ENCODE measurements around the gene POLG2. TPM values are rescaled to one million over a fixed set of nuclear protein-coding genes. Genes with fewer than 3 reads are reported as not detected.

Gene POLG2
- total and polyA plus RNA-seq, 9 of the 15 experiments (the other 6 are each of a cell fraction or from before 2014, with no cell fraction given) = 13.4 to 44.8 (median 37.0) TPM

- TF ChIP-seq JUND (IDR thresholded peaks at IDR 0.05; ENCODE audit: borderline replicate concordance, low read depth, low read length) (peak; percentile 93), JUND (tag; IDR thresholded peaks at IDR 0.05; ENCODE audit: borderline replicate concordance, low read depth, low read length) (peak; percentile 91; the same call in 2 of the 3 replicates), BRF1 (IDR thresholded peaks at IDR 0.05; ENCODE audit: borderline replicate concordance, extremely low read depth, insufficient read length) (no peak), HIVEP1 (CRISPR knock-in tag; IDR thresholded peaks at IDR 0.05) (no peak), NFE2 (IDR thresholded peaks at IDR 0.05; ENCODE audit: low read depth) (peak; percentile 32), BRD9 (IDR thresholded peaks at IDR 0.05; ENCODE audit: low read depth, partially characterized antibody) (peak; percentile 65), TEAD1 (CRISPR knock-in tag; IDR thresholded peaks at IDR 0.05) (no peak), PCBP1 (IDR thresholded peaks at IDR 0.05; ENCODE audit: low read depth, low read length, poor library complexity, severe bottlenecking) (no peak), CBX2 (IDR thresholded peaks at IDR 0.05; ENCODE audit: insufficient read depth, low read length, poor library complexity, severe bottlenecking) (no peak), FUS (optimal IDR thresholded peaks at IDR 0.05; ENCODE audit: low read depth, low read length) (no peak), CHD1 (IDR thresholded peaks at IDR 0.05; ENCODE audit: low read length) (no peak), ZNF740 (CRISPR knock-in tag; IDR thresholded peaks at IDR 0.05) (peak; percentile 75; the same call in 1 of the 2 replicates), ZNF740 (tag; IDR thresholded peaks at IDR 0.05) (peak in 1 of 2 experiments; percentile 98; a peak in 2 of 4 replicates), MIER1 (IDR thresholded peaks at IDR 0.05; ENCODE audit: low read depth) (no peak), ZNF407 (IDR thresholded peaks at IDR 0.05; ENCODE audit: low read depth) (no peak), POLR2G (IDR thresholded peaks at IDR 0.05; ENCODE audit: low read depth, low read length) (no peak), RBM34 (IDR thresholded peaks at IDR 0.05; ENCODE audit: borderline replicate concordance, insufficient read depth, low read length) (no peak), NCOA2 (IDR thresholded peaks at IDR 0.05; ENCODE audit: partially characterized antibody in 2 of 2) (no peak)
Measured at GRCh38 chr17:64448665-64449512, 48.0 kb downstream of the POLG2 start, which contains the start of gene MILR1 (continued).
